HG03457 (cell line): Measurements from ENCODE around the gene ADAM12.

ENCODE experiments used
- ATAC-seq: cut with Tn5 transposase; IDR thresholded peaks from one replicate; pipeline ENCODE4 v1.9.1; 2021; ENCODE audit warnings: moderate number of reproducible peaks; ENCODE audit not compliant: unreplicated experiment

ADAM12 gene

GRCh38 chr10:126324826-126325225 is 63.5 kb downstream of the ADAM12 start:
- ATAC-seq = no peak

GRCh38 chr10:126321440-126321839 is 66.8 kb downstream of the ADAM12 start:
- no peak for ATAC-seq

GRCh38 chr10:126317751-126318150 is 70.5 kb downstream of the ADAM12 start:
- ATAC-seq = no peak

GRCh38 chr10:126315494-126316177 is 72.6 kb downstream of the ADAM12 start:
- no peak for ATAC-seq

- ATAC-seq = no peak
Measured at GRCh38 chr10:126314863-126315493, 73.3 kb downstream of the ADAM12 start.

- no peak for ATAC-seq
Measured at GRCh38 chr10:126312167-126312566, 76.1 kb downstream of the ADAM12 start.

DNA sequence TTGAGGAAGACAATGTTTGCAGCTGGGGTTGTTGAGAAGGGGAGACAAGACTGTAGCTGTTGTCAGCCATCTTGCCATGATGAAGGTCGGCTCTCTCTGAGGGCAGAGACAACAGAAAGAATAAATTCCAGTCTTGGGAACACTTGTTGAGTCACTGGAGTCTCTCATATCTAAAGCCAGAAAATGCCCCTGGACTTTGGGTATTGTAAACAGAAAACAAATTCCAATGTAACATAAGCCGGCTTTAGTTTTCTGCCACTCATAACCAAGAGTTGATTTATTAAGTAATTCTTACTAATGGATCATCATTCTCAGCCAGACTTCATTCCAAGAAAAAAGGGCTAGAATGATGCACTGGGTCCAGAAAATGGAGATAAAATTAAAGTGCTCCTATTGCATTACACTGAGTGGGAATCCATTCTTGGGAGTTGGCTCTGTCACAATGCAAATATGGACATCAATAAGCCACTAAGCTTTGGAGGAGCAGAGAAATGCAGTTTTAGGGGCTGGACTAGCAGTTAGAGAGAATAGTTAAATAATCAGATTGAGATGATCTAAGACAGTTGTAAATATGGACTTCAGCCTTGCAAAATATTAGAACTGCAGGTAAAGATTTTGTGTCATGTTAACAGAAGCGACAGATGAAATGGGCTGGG is 78.9 kb downstream of the ADAM12 start:
- no peak for ATAC-seq

GRCh38 chr10:126302826-126303665 is 85.2 kb downstream of the ADAM12 start:
- no peak for ATAC-seq

GRCh38 chr10:126302476-126302756 is 85.9 kb downstream of the ADAM12 start:
- ATAC-seq = no peak

DNA sequence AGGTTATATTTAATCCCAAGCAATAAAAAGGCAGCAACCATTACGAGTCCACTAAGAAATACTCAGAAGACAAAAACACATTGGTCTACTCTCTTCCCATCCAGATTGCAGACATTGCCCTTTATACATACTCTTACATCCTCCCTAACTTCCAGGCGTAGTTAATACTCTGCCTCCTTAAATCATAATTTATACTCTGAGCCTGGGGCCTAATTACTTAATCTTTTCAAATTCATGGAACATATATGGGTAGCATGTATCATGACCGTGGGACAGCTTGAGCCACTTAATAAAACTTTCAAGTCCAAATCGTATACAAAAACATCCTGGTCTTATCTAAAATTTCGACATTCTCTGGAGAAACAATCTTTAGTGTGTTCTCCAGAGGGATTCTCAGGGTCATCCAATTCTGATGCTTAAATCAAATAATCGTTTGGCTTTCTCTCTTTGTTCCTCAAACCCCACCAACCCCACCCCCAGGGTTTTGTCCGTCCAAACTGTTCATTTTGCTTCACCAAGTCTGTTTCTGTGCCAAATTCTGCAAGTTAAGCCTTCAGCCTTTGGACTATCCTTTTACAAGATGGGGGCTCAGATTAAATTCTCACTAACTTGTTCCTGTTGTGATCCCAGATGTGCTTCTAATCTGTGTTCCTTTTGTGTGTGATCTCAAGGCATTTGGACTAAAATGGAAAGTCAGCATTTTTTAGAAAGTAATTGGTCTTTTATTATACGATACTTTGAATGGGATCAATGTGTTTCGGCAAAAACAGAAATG is 86.4 kb downstream of the ADAM12 start:
- ATAC-seq = no peak

GRCh38 chr10:126294451-126294850 is 93.8 kb downstream of the ADAM12 start:
- ATAC-seq = no peak

- ATAC-seq = no peak
Measured at GRCh38 chr10:126290232-126290631, 98.0 kb downstream of the ADAM12 start.

- ATAC-seq = no peak
Measured at GRCh38 chr10:126288547-126289493, 99.5 kb downstream of the ADAM12 start.

- ATAC-seq = no peak
Measured at GRCh38 chr10:126286256-126286780, 102.0 kb downstream of the ADAM12 start.

DNA sequence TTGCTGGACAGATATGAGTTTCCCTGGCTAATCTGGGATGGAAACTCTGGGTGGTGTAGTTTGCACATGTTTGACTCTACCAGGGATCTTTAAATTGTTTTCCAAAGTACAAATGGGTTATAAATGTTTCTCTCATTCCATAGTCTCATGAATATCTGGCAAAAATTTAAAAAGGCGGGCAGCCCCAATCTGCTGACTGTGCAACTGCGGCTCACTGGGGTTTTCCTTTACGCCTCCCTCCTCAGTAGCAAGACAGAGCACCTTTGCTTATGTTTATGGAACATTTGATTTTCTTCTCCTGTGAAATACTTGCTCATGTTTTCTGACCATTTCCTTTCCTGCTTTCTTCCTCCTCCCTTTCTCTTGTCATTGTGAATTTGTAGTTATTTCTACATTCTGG is 105.0 kb downstream of the ADAM12 start:
- no peak for ATAC-seq

DNA sequence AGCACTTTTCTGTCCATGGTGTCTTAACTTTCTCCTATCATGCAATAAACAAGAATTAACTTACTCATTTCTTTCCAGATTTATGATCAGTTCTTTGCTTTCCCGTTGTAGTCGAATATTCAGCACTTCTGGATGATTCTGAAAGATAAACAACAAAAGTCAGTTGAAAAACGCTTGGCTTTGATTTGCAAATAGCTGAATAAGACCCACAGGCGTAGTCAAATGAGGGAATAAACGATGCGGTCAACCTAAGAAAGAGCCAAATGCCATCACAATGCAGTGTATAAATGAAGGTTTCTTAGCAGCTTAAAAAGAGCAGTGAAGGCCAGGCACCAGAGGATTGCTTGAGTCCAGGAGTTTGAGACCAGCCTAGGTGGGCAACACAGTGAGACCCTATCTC is 109.4 kb downstream of the ADAM12 start:
- no peak for ATAC-seq

GRCh38 chr10:126277181-126277580 is 111.1 kb downstream of the ADAM12 start:
- ATAC-seq = no peak

GRCh38 chr10:126272526-126272925 is 115.8 kb downstream of the ADAM12 start:
- ATAC-seq = no peak

GRCh38 chr10:126270111-126270510 is 118.2 kb downstream of the ADAM12 start:
- ATAC-seq = no peak
